Smooth muscle cell (in vitro differentiated cells): ENCODE measurements around the gene BMP10. TPM values are rescaled to one million over a fixed set of nuclear protein-coding genes. Genes with fewer than 3 reads are reported as not detected.

Experiments used
- DNase-seq: peaks from one replicate; lab custom pipeline; 2025; ENCODE audit not compliant: unreplicated experiment; lab: John Stamatoyannopoulos, UW
- H2AFZ ChIP-seq: fragments of 200-600 bp; sonication (generic); 2 replicates; pipeline ENCODE4 v1.6.0; 2016; ENCODE audit warnings: antibody characterized with exemption, low read depth, mild to moderate bottlenecking
- H3F3A ChIP-seq: fragments of 200-600 bp; sonication (generic); 2 replicates; pipeline ENCODE4 v1.6.0; 2017; ENCODE audit warnings: antibody characterized with exemption, low read depth
- H3K27ac ChIP-seq: fragments of 200-600 bp; sonication (generic); 2 replicates; pipeline ENCODE4 v1.5.1; 2016; ENCODE audit warnings: low read depth, mild to moderate bottlenecking
- H3K27me3 ChIP-seq: fragments of 200-600 bp; sonication (generic); 2 replicates; pipeline ENCODE4 v1.6.1; 2016; ENCODE audit warnings: low read depth, mild to moderate bottlenecking
- H3K36me3 ChIP-seq: fragments of 200-600 bp; sonication (generic); 2 replicates; pipeline ENCODE4 v1.5.1; 2016; ENCODE audit warnings: low read depth
- H3K4me1 ChIP-seq: fragments of 200-600 bp; sonication (generic); 2 replicates; pipeline ENCODE4 v1.5.1; 2016; ENCODE audit warnings: low read depth
- H3K4me2 ChIP-seq: fragments of 200-600 bp; sonication (generic); 2 replicates; pipeline ENCODE4 v1.6.0; 2016; ENCODE audit warnings: mild to moderate bottlenecking
- H3K4me3 ChIP-seq: fragments of 200-600 bp; sonication (generic); 2 replicates; pipeline ENCODE4 v1.5.1; 2016; ENCODE audit warnings: mild to moderate bottlenecking
- H3K79me2 ChIP-seq: fragments of 200-600 bp; sonication (generic); 2 replicates; pipeline ENCODE4 v1.6.0; 2016; ENCODE audit warnings: low read depth, mild to moderate bottlenecking
- H3K9ac ChIP-seq: fragments of 200-600 bp; sonication (generic); 2 replicates; pipeline ENCODE4 v1.6.0; 2016; ENCODE audit warnings: low read depth
- H3K9me3 ChIP-seq: fragments of 200-600 bp; sonication (generic); replicated peaks from 2 replicates; pipeline ENCODE4 v1.5.1; 2016; ENCODE audit warnings: low read depth
- H4K20me1 ChIP-seq: fragments of 200-600 bp; sonication (generic); 2 replicates; pipeline ENCODE4 v1.6.0; 2016; ENCODE audit warnings: low read depth
- CTCF ChIP-seq: fragments of 200-600 bp; sonication (generic); IDR thresholded peaks from 2 replicates; pipeline ENCODE4 v1.5.1; 2017; ENCODE audit warnings: borderline replicate concordance, mild to moderate bottlenecking, antibody characterized with exemption; ENCODE audit not compliant: insufficient read depth, poor library complexity, severe bottlenecking
- WGBS: methylation state at CpG from one replicate; pipeline ENCODE4 v1.1.7; 2016; ENCODE audit warnings: low lambda C conversion rate; 5-methylcytosine and 5-hydroxymethylcytosine counted together
- polyA plus RNA-seq: library from polyadenylated mRNA; unstranded; fragments of >200 nt; fragmentation: Nextera tagmentation; extraction: Ambion mirVana; gene quantifications from 2 replicates; pipeline ENCODE4 v1.2.1, GENCODE V29; 2016
- total RNA-seq: library from RNA; depleted of rRNA; stranded (reverse); fragments of >200 nt; gene quantifications from 2 replicates; pipeline ENCODE4 v1.2.3, GENCODE V29; 2014

The BMP10 gene
- total and polyA plus RNA-seq, 2 experiments from 2014 or later: not detected

GRCh38 chr2:68857855-68858456 lies 13.2 kb downstream of the BMP10 start:
- peaks cover 52% of the 10 kb centered on the region for H3K27me3 ChIP-seq
- no peak overlapping the region for H3K4me3 ChIP-seq
- no peaks in the 10 kb centered on the region for H4K20me1 ChIP-seq
- 49% methylated on average over 4 of the region's 4 CpGs for WGBS
- TF ChIP-seq CTCF: no peak
- no peak for DNase-seq
- no peaks in the 10 kb centered on the region for H3F3A ChIP-seq
- H3K27ac ChIP-seq: no peak overlapping the region
- no peak overlapping the region for H2AFZ ChIP-seq
- H3K4me1 ChIP-seq: peaks cover 8% of the 10 kb centered on the region
- no peaks in the 10 kb centered on the region for H3K9me3 ChIP-seq
- H3K4me2 ChIP-seq: no peak overlapping the region
- H3K79me2 ChIP-seq: no peaks in the 10 kb centered on the region
- no peak overlapping the region for H3K9ac ChIP-seq
- no peaks in the 10 kb centered on the region for H3K36me3 ChIP-seq

- Histone ChIP-seq H3K27ac (no peak overlapping the region), H3K4me1 (peaks cover 8% of the 10 kb centered on the region), H4K20me1 (no peaks in the 10 kb centered on the region), H3K4me3 (no peak overlapping the region), H3K9me3 (no peaks in the 10 kb centered on the region), H3K27me3 (peaks cover 46% of the 10 kb centered on the region), H3K79me2 (no peaks in the 10 kb centered on the region), H3K9ac (no peak overlapping the region), H3K4me2 (no peak overlapping the region), H2AFZ (no peak overlapping the region), H3F3A (no peaks in the 10 kb centered on the region), H3K36me3 (no peaks in the 10 kb centered on the region)
- WGBS: 92% methylated on average over 3 of the region's 3 CpGs
- no peak for DNase-seq
- TF ChIP-seq CTCF: no peak
These were observed 13.9 kb downstream of the BMP10 start for GRCh38 chr2:68857202-68857845.

- no peaks in the 10 kb centered on the region for H3K79me2 ChIP-seq
- no peak for DNase-seq
- TF ChIP-seq CTCF: no peak
- H2AFZ ChIP-seq: no peak overlapping the region
- peaks cover under 1% of the 10 kb centered on the region for H3F3A ChIP-seq
- H4K20me1 ChIP-seq: no peaks in the 10 kb centered on the region
- no peaks in the 10 kb centered on the region for H3K9me3 ChIP-seq
- no peak overlapping the region for H3K9ac ChIP-seq
- H3K27me3 ChIP-seq: peaks cover 28% of the 10 kb centered on the region
- H3K4me1 ChIP-seq: peaks cover 6% of the 10 kb centered on the region
- 90% methylated on average over 3 of the region's 3 CpGs for WGBS
- H3K4me3 ChIP-seq: no peak overlapping the region
- H3K36me3 ChIP-seq: no peaks in the 10 kb centered on the region
- H3K27ac ChIP-seq: no peak overlapping the region
- H3K4me2 ChIP-seq: no peak overlapping the region
These were observed 15.6 kb downstream of the BMP10 start for GRCh38 chr2:68855550-68855949.

- Histone ChIP-seq H3K4me3 (no peak overlapping the region), H3K79me2 (no peaks in the 10 kb centered on the region), H3K4me2 (no peak overlapping the region), H3K9me3 (no peaks in the 10 kb centered on the region), H2AFZ (no peak overlapping the region), H3K27ac (no peak overlapping the region), H3K27me3 (peaks cover 20% of the 10 kb centered on the region), H3F3A (peaks cover 5% of the 10 kb centered on the region), H4K20me1 (no peaks in the 10 kb centered on the region), H3K4me1 (no peaks in the 10 kb centered on the region), H3K9ac (no peak overlapping the region), H3K36me3 (no peaks in the 10 kb centered on the region)
- TF ChIP-seq CTCF: no peak
- no peak for DNase-seq
These were observed 16.7 kb downstream of the BMP10 start for GRCh38 chr2:68854476-68854875.
